ENCODE results near the gene TENM4.

The TENM4 gene

GRCh38 chr11:79417069-79417920 lies 23.5 kb downstream of the TENM4 start:
- no peak for DNase-seq (ENCODE audit: low read depth, low spot score)
- CTCF ChIA-PET: interaction anchor here (1.2 kb wide), 1 partner anchor 16 kb away, joined by 3 read pairs; no protein-coding TSS in a partner anchor
- no peak for TF ChIP-seq CTCF (IDR thresholded peaks at IDR 0.05; ENCODE audit: insufficient read depth, low read length, missing control alignments)
- POLR2A ChIA-PET: interaction anchor here (1.4 kb wide), 1 partner anchor 14 kb away, joined by 3 read pairs; no protein-coding TSS in a partner anchor
- no peak overlapping the region for H3K4me3 ChIP-seq (ENCODE audit: low read depth, low read length)

GRCh38 chr11:79415912-79416311 lies 24.9 kb downstream of the TENM4 start:
- no peak for TF ChIP-seq CTCF (IDR thresholded peaks at IDR 0.05; ENCODE audit: insufficient read depth, low read length, missing control alignments)
- H3K4me3 ChIP-seq (ENCODE audit: low read depth, low read length): no peak overlapping the region
- ChIA-PET POLR2A (no interaction called here), CTCF (interaction anchor here (1.1 to 2.1 kb wide), 4 partner anchors 9 to 25 kb away, joined by 3 to 5 read pairs (median 5); partner anchors contain the start of gene TENM4)
- no peak for DNase-seq (ENCODE audit: low read depth, low spot score)

- H3K4me3 ChIP-seq (ENCODE audit: low read depth, low read length): no peak overlapping the region
- ChIA-PET CTCF (interaction anchor here (1.1 to 2.1 kb wide), 4 partner anchors 9 to 25 kb away, joined by 3 to 5 read pairs (median 5); partner anchors contain the start of gene TENM4), POLR2A (no interaction called here)
- TF ChIP-seq CTCF (IDR thresholded peaks at IDR 0.05; ENCODE audit: insufficient read depth, low read length, missing control alignments): no peak
- no peak for DNase-seq (ENCODE audit: low read depth, low spot score)
Observed at GRCh38 chr11:79415411-79415810, 25.4 kb downstream of the TENM4 start.

- DNase-seq (ENCODE audit: low read depth, low spot score): no peak
- no peak for TF ChIP-seq CTCF (IDR thresholded peaks at IDR 0.05; ENCODE audit: insufficient read depth, low read length, missing control alignments)
- H3K4me3 ChIP-seq (ENCODE audit: low read depth, low read length): no peak overlapping the region; the same call in 1 of the 2 replicates
- POLR2A ChIA-PET: interaction anchor here (0.9 to 1.2 kb wide), 3 partner anchors 14 to 25 kb away, joined by 4 to 6 read pairs (median 5); no protein-coding TSS in a partner anchor
- CTCF ChIA-PET: interaction anchor here (1.8 to 7.1 kb wide), 3 partner anchors 10 to 26 kb away, joined by 5 to 67 read pairs (median 5); partner anchors contain the start of gene TENM4
Observed at GRCh38 chr11:79414644-79415317, 26.0 kb downstream of the TENM4 start.

- ChIA-PET POLR2A (interaction anchor here (0.9 to 1.2 kb wide), 3 partner anchors 13 to 26 kb away, joined by 4 to 6 read pairs (median 5); no protein-coding TSS in a partner anchor), CTCF (interaction anchor here (1.3 to 7.1 kb wide), 2 partner anchors 9 to 13 kb away, joined by 3 to 67 read pairs; no protein-coding TSS in a partner anchor)
- H3K4me3 ChIP-seq (ENCODE audit: low read depth, low read length): no peak overlapping the region
- no peak for DNase-seq (ENCODE audit: low read depth, low spot score)
- no peak for TF ChIP-seq CTCF (IDR thresholded peaks at IDR 0.05; ENCODE audit: insufficient read depth, low read length, missing control alignments)
Observed at GRCh38 chr11:79414041-79414440, 26.8 kb downstream of the TENM4 start.
